NCI-H2107 treated with DMSO at 0.1 percent for 48 hours (cell line): ENCODE results near the gene CACNA2D3.

Experiments
- DNase-seq: peaks from one replicate; lab custom pipeline; 2025; ENCODE audit not compliant: unreplicated experiment; lab: John Stamatoyannopoulos, UW

The CACNA2D3 gene

GRCh38 chr3:54324103-54324502 lies 201.8 kb downstream of the CACNA2D3 start:
- DNase-seq: no peak

DNA sequence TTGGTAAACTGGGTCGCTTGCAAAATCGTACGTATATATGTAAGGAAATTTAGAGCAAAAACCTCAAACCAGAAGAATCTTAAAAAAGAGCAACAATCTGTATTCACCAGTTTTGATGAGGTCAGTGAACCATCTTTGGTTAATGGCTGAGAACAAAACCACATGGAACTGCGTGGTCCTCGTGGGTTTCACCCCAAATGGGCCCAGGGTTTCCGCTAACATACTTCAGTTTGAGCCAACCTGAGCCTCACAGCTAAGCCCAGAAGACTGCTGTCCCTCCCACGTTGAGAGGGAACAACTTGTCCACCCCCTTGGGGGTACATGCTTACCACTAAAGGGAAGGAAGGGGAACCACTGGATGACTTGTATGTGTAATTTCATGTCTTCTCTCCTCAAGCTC lies 204.6 kb downstream of the CACNA2D3 start:
- no peak for DNase-seq

DNA sequence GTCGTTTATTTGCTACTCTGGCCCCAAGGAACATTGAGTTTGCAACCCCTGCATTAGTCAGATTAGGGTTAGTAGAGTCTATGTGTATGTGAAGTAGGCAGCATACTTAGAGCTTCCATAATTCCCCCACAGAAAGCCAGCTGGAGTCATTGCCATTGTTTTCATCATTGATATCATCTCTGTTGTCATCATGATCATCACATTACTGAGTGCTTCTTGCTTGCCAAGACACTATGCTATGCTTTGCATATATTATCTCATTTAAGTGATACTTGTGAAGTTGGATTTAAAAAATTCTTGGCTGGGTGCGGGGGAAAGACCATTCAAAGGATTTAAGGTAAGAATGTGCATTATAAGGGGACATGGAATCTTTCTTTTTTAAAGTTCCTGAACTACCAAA lies 209.0 kb downstream of the CACNA2D3 start:
- DNase-seq: no peak

DNA sequence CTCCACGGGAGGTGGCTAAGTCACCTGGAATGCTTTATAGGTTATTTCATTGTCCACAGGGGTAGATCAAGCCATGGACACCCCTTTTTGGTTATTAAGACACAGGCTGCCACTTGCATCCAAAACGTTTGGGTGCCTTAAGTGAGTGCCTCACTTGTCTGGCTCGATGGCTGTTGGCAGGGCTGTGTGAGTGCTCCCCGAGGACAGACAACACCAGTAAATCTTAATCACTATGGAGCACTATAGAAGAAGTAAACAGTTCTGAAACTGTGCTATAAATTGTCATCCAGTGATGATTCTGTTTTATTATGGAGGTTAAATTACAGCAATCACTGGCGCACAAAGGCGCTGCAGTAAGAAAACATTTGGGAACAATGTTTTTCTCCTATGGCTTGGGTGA lies 215.5 kb downstream of the CACNA2D3 start:
- DNase-seq: no peak

DNA sequence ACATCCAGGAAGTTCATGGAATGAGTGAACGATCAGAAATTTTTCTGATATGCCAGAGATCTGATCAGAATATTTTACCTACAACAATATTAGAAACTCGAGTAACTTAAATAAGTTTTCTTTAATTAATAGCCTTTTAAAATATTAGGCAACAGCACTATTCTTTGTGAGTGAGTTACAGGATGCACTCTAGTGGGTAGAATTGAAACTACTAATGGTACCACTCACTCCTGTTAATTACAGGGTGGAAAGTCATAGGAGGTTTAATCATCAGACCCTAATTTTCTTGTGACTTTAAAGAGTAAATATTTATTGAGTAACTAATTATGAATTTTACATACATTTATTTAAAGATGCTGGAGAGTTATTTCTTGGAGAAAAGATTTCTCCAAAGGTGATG lies 217.3 kb downstream of the CACNA2D3 start:
- DNase-seq: no peak

DNA sequence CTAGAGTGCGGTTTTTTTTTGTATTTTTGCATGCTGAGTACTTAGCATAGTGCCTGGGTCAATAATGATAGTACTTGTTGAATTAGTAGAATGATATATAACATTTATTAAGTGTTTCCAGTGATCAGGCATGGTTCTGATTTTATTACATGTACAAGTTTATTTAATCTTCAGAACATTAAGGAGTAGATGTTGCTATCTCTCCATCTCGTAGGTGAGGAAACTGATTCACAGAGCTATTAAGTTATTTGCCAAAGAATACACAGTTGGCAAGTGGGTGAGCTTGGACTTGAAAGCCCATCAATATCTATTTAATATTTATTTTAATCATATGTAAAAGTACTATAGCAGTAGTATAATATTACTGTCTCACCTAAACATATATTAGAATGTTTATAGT lies 219.5 kb downstream of the CACNA2D3 start:
- no peak for DNase-seq

GRCh38 chr3:54342676-54343075 lies 220.3 kb downstream of the CACNA2D3 start:
- DNase-seq: no peak

DNA sequence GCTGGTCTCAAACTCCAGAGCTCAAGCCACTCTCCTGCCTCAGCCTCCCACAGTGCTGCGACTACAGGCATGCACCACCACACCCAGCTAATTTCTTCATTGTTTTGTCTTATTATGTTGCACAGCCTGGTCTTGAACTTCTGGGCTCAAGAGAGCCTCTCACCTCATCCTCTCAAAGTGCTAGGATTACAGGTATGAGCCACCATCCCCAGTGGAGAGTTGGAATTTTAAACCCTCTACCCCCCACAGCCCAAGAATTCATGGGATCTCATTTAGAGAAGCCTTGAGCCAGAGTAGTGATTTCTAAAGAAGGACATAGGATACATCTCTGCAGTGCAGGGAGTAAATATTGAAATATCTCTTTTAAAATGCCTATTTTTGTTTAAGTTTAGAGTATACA lies 221.1 kb downstream of the CACNA2D3 start:
- no peak for DNase-seq

DNA sequence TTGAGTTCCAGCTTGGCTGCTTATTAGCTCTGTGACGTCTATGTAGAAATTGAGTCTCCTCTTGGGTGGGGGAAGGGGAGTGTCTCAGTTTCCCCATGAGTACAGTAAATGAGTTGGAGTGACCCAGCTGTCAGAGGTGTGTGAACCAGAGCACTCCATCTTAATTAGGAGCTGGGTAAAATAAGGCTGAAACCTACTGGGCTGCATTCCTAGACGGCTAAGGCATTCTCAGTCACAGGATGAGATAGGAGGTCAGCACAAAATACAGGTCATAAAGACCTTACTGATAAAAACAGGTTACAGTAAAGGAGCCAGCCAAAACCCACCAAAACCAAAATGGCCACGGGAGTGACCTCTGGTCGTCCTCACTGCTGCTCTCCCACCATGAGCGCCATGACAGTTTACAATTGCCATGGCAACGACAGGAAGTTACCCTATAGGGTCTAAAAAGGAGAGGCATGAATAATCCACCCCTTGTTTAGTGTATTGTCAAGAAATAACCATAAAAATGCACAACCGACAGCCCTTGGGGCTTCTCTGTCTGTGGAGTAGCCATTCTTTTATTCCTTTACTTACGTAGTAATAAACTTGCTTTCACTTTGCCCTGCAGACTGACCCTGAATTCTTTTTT lies 222.4 kb downstream of the CACNA2D3 start:
- no peak for DNase-seq

GRCh38 chr3:54345847-54346375 lies 223.6 kb downstream of the CACNA2D3 start:
- no peak for DNase-seq

GRCh38 chr3:54347060-54347459 lies 224.7 kb downstream of the CACNA2D3 start:
- peak; percentile 39 for DNase-seq

GRCh38 chr3:54347933-54348332 lies 225.6 kb downstream of the CACNA2D3 start:
- DNase-seq: no peak

DNA sequence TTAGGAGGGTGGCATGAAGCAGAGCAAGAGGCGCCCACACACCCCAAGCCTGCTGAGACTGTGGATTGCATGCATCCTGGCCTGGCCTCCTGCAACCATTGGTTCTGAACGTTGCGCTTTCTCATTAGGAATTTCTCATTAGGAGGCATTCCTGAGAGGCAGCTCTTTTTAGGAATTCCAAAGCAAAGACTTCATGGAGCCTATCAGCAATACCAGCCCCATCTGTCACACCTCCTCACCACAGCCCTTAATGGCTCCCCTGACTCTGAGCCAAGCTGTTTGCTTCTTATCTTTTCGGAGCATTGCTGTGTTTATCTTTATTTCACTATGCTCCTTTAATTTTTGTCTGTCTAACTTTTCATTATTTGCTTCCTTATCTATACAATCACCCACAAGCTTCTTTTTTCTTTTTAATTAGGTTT lies 226.9 kb downstream of the CACNA2D3 start:
- DNase-seq: no peak

DNA sequence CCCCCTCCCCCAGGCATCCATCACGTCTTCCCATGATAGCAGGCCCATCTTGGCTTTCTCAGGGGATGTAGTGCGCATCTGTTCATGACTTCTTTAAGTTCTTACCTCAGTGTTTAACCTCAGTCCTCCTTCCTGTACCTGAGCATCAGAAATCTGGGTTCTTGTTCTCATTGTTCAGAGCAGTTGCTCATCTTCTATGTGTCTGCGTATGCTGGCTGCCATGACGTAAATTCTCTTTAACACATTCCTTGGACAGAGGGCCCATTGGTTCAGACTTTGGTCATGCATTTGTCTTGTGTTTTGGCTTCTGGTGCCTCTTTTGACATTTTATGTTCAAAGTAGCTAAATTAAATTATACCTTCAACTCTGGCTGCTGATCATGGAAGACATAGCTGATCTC lies 227.3 kb downstream of the CACNA2D3 start:
- DNase-seq: no peak

- no peak for DNase-seq
Observed at GRCh38 chr3:54353546-54353945, 231.2 kb downstream of the CACNA2D3 start.

DNA sequence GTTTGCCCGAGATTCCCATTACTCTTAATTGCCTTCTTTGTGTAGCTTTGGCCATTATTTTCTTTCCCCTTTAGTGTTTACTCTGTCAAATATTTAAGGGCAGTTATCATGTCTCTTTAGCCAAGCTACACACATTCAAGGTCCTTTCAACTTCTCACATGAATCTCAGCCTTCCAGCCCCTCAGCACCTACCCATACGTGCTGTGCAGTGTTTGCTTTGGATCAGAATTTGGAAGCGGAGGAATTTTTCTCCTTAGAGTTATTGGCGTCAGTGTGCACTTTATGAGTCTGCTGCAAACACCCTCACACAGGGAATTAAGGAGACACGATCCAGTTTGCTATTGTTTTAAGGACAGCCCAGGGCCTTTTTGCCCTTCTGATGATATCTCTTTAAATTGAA lies 231.6 kb downstream of the CACNA2D3 start:
- no peak for DNase-seq

- DNase-seq: no peak
Observed at GRCh38 chr3:54355800-54356199, 233.4 kb downstream of the CACNA2D3 start.

DNA sequence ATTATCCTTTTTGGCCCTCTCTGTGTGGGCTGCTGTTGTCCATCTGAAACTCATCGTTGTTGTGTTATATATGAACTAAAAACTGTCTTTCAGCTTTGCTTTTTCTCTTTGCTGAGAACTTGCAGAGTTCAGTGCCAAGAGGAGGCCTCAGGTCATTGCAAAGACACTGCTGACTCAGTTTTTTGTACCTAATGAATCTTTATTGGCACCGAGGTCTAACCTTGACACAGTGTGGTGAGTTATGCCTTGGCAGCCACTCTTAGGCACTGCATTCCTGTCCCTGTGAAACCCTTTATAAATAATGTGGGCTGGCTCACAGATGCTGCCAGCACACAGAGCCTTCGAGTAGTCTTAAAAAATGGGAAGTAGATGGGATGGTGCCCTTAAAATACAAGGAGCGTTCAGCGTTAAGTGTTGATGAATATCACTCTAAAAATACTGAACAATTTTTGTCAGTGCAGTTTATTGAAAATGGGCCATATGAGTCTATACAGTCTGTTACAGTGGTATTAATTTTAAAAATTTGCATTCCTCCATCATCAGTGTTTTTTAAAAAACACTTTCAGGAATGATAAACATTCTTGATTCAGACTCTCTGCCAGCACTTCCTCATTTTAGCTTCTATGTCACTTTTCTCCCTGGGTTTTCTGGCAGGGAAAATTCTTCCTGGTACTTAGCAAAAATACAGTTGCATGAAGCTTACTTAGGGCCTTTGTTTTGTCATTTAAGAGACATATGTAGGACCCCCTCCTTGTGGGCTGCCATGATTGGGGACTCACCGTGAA lies 234.1 kb downstream of the CACNA2D3 start:
- DNase-seq: no peak

DNA sequence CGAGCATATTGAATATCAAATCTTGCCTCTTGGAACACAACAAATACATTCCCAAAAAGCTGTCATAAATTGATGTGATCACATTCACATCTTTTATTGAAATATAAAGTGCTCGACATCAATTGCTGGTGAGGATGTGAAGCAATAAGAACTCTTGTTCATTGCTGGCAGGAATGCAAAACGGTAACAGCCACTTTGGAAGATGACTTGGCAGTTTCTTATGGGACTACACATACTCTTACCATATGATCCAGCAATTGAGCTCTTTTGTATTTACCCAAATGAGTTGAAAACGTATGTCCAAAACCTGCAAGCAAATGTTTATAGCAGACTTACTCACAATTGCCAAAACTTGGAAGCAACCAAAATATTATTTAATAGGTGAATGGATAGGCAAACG lies 234.9 kb downstream of the CACNA2D3 start:
- no peak for DNase-seq

DNA sequence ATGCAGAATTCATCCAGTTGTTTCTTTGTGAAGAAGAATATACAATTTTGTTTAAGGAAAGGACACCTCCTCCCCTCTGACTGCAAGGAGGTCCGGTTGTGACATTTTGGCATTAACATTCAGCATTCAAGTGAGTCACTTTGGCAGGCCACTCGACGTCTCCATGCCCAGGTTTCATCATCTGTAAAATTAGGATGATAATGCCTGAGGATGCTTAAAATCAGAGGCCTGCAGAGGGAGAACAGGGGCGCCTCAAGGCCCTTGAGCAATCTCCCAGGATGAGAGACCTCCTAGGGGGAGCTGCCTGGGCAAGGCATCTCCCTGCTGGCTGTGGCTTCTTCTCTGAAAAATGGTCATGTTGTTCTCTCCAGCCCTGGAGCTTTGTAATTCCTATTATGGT lies 236.0 kb downstream of the CACNA2D3 start:
- no peak for DNase-seq

DNA sequence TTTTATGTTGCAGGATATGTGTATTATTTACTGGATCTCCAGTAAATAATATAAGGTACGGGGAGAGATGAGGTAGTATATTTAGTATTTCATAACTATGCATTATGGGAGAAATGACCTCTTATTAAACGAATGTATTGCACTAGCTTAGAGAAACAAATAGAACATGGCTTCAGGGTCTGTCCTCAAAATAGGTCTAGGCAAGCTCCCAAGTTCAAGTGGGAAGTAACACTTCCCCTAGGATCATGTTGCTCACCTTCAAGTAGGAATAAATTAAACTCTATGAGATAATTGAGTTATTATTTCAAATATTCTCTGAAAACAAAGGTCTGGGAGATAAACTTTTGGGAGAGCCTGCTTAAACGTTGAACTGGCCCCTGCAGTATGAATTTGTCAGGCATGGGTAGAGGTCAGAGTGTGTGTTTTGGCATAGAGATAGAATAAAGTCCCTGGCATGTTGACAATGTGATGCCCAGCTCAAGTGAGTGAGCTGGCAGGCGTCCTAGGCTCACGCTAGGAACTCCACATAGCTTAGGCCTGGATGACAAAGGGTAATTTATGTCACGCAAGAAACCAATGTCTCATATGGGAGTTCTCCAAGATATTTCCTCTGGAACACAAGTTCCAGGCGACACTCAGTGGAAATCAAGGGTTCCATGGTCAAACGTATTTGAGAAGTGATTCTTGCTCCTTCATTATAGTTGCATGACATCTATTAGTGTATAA lies 236.8 kb downstream of the CACNA2D3 start:
- DNase-seq: no peak

DNA sequence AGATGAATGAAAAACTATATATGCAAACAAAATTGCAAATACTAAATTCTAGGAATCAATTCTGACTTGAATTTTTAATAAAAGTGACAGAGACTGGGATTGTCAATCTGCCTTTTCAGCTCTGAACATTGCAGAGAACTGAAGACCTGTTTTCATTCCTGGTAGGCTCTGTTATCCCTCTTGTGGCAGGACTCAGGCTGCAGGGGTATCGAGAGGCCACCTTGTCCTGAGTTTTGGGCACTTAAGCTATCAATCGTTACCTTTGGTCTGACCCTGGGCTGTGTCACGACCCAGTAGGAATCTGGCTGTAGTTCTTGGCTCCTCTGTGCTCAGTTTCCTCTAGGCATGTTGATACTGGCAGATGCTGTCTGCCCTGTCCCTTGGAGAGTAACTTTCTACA lies 238.0 kb downstream of the CACNA2D3 start:
- no peak for DNase-seq
